GM12891 (cell line): ENCODE data around the gene NCF4.

Experiments used
- DNase-seq: peaks from one replicate; pipeline ENCODE4 v3.0.0; 2011; ENCODE audit warnings: low spot score; ENCODE audit not compliant: insufficient read length
- FAIRE-seq: peaks from 2 replicates; lab custom pipeline; 2011; peaks lifted over from hg19 to GRCh38; lab: Jason Lieb, UNC
- PAX5 ChIP-seq: IDR thresholded peaks from 2 replicates; pipeline ENCODE4 v1.6.1; 2011; ENCODE audit warnings: low read length, moderate library complexity, mild to moderate bottlenecking; ENCODE audit not compliant: insufficient read depth, severe bottlenecking
- POLR2A ChIP-seq: IDR thresholded peaks from 2 replicates; pipeline ENCODE4 v1.6.1; 2011; ENCODE audit warnings: low read depth, low read length, control low read depth
- POLR2AphosphoS5 ChIP-seq: IDR thresholded peaks from 2 replicates; pipeline ENCODE4 v1.6.1; 2011; ENCODE audit warnings: low read depth, low read length, control low read depth
- POU2F2 ChIP-seq: IDR thresholded peaks from 2 replicates; pipeline ENCODE4 v1.6.1; 2011; ENCODE audit warnings: low read depth, mild to moderate bottlenecking, control low read depth, low read length, moderate library complexity
- SPI1 ChIP-seq: IDR thresholded peaks from 2 replicates; pipeline ENCODE4 v1.6.1; 2011; ENCODE audit warnings: low read depth, low read length, control low read depth
- TAF1 ChIP-seq: IDR thresholded peaks from 2 replicates; pipeline ENCODE4 v1.6.1; 2011; ENCODE audit warnings: low read depth, low read length, control low read depth

Gene NCF4

GRCh38 chr22:36822581-36822980, 38.2 kb upstream of the NCF4 start:
- FAIRE-seq (no peak), DNase-seq (no peak)
- no peak for TF ChIP-seq TAF1
- TF ChIP-seq PAX5 = no peak
- no peak for TF ChIP-seq POLR2A
- TF ChIP-seq SPI1 = no peak
- TF ChIP-seq POU2F2 = no peak
- TF ChIP-seq POLR2AphosphoS5 = no peak

- TF ChIP-seq POLR2AphosphoS5 (no peak), TAF1 (no peak), POU2F2 (no peak), SPI1 (no peak), POLR2A (no peak), PAX5 (no peak)
These were observed 37.5 kb upstream of the NCF4 start for GRCh38 chr22:36823186-36823839.

GRCh38 chr22:36824655-36825054, 36.2 kb upstream of the NCF4 start:
- peak; percentile 75 for FAIRE-seq
- TF ChIP-seq PAX5 = no peak
- no peak for TF ChIP-seq POLR2AphosphoS5
- TF ChIP-seq POLR2A = no peak
- TF ChIP-seq SPI1 = no peak
- no peak for TF ChIP-seq TAF1
- no peak for TF ChIP-seq POU2F2
- DNase-seq = no peak

More at GRCh38 chr22:36823186-36823839, 37.5 kb upstream of the NCF4 start:
- no peak for FAIRE-seq
- DNase-seq = no peak

- DNase-seq (no peak), FAIRE-seq (no peak)
- TF ChIP-seq TAF1 (no peak), SPI1 (no peak), POLR2A (no peak), POLR2AphosphoS5 (no peak), POU2F2 (no peak), PAX5 (no peak)
These were observed 34.5 kb upstream of the NCF4 start for GRCh38 chr22:36826262-36826661.

GRCh38 chr22:36828815-36829214, 32.0 kb upstream of the NCF4 start:
- FAIRE-seq (no peak), DNase-seq (no peak)
- TF ChIP-seq POLR2A (no peak), POLR2AphosphoS5 (no peak), PAX5 (no peak), SPI1 (no peak), POU2F2 (no peak), TAF1 (no peak)

GRCh38 chr22:36829370-36830002, 31.3 kb upstream of the NCF4 start:
- no peak for DNase-seq
- FAIRE-seq = no peak
- TF ChIP-seq SPI1 = no peak
- no peak for TF ChIP-seq POU2F2
- TF ChIP-seq TAF1 = no peak
- no peak for TF ChIP-seq POLR2A
- no peak for TF ChIP-seq PAX5
- no peak for TF ChIP-seq POLR2AphosphoS5

GRCh38 chr22:36830601-36831000, 30.2 kb upstream of the NCF4 start:
- DNase-seq = no peak
- FAIRE-seq = no peak
- no peak for TF ChIP-seq TAF1
- TF ChIP-seq POLR2A = no peak
- no peak for TF ChIP-seq PAX5
- no peak for TF ChIP-seq SPI1

- TF ChIP-seq POU2F2 (no peak), POLR2AphosphoS5 (no peak), POLR2A (no peak), SPI1 (no peak), TAF1 (no peak), PAX5 (no peak)
- DNase-seq (no peak), FAIRE-seq (no peak)
These were observed 29.6 kb upstream of the NCF4 start for GRCh38 chr22:36831206-36831605.

- FAIRE-seq (no peak), DNase-seq (no peak)
- TF ChIP-seq SPI1 = no peak
- no peak for TF ChIP-seq PAX5
- no peak for TF ChIP-seq POLR2A
- TF ChIP-seq POU2F2 = no peak
- no peak for TF ChIP-seq POLR2AphosphoS5
- TF ChIP-seq TAF1 = no peak
These were observed 29.1 kb upstream of the NCF4 start for GRCh38 chr22:36831717-36832116.

GRCh38 chr22:36833073-36833472, 27.7 kb upstream of the NCF4 start:
- TF ChIP-seq POU2F2 (no peak), SPI1 (peak; percentile 88), POLR2AphosphoS5 (no peak)
- no peak for DNase-seq
- FAIRE-seq = peak; percentile 77
